Measurements from ENCODE around the gene OR2V2. TPM values are rescaled to one million over a fixed set of nuclear protein-coding genes. Genes with fewer than 3 reads are reported as not detected.

OR2V2 gene
- total and polyA plus RNA-seq, 2 donors (not counting 3 experiments of a cell fraction or from before 2014, with no cell fraction given): not detected

GRCh38 chr5:181114284-181114843, 33.0 kb upstream of the OR2V2 start:
- FAIRE-seq (no peak), DNase-seq (ENCODE audit: low read depth, low spot score) (no peak)
- no peak overlapping the region for H3K9ac ChIP-seq (replicated peaks; ENCODE audit: extremely low read depth, insufficient read depth, low read length)
- no TSS peak for BruUV-seq (replicated peaks)
- dilution Hi-C loops (cut with MboI; ENCODE audit: extremely low pct_ligation_motif_present, low sequenced_read_pairs): no loop called here
- CTCF ChIA-PET: interaction anchor here (1.3 kb wide), 1 partner anchor 14 kb away, joined by 4 read pairs; no protein-coding TSS in a partner anchor
- H3K79me2 ChIP-seq (ENCODE audit: control insufficient read depth, insufficient read depth, low read length): no peaks in the 10 kb centered on the region
- H2AFZ ChIP-seq (ENCODE audit: low read depth, low read length): peak overlapping the region; percentile 38
- TF ChIP-seq POLR2A (IDR thresholded peaks at IDR 0.05; ENCODE audit: low read depth, low read length) (no peak), CTCF (IDR thresholded peaks at IDR 0.05; ENCODE audit: extremely low read depth in 1 of 2, insufficient read depth in 1 of 2, low read depth in 1 of 2, low read length in 2 of 2) (no peak), GATA2 (IDR thresholded peaks at IDR 0.05; ENCODE audit: insufficient read depth, insufficient read length, low read depth, low read length) (no peak), EZH2 (IDR thresholded peaks at IDR 0.05; ENCODE audit: borderline replicate concordance, low read depth, low read length, severe bottlenecking) (no peak), MAX (IDR thresholded peaks at IDR 0.05; ENCODE audit: insufficient read depth, insufficient read length) (no peak), POLR2AphosphoS5 (IDR thresholded peaks at IDR 0.05; ENCODE audit: insufficient read depth, low read depth, low read length) (no peak), MYC (IDR thresholded peaks at IDR 0.05; ENCODE audit: low read depth, low read length) (no peak), FOS (IDR thresholded peaks at IDR 0.05; ENCODE audit: borderline replicate concordance, insufficient read depth, low read length) (no peak), JUN (IDR thresholded peaks at IDR 0.05; ENCODE audit: borderline replicate concordance, insufficient read depth, insufficient read length, low read depth) (no peak)
- H3K9me3 ChIP-seq (replicated peaks; ENCODE audit: control insufficient read depth, insufficient read depth, low read length): no peaks in the 10 kb centered on the region
- peaks cover 22 to 37% of the 10 kb centered on the region in 2 experiments for H3K27me3 ChIP-seq (ENCODE audit: control insufficient read depth in 2 of 2, insufficient read depth in 2 of 2, low read length in 2 of 2)
- POLR2A ChIA-PET: no interaction called here
- H3K27ac ChIP-seq (ENCODE audit: insufficient read depth, low read depth, low read length): no peak overlapping the region
- H3K4me3 ChIP-seq (replicated peaks in 1 of 3; ENCODE audit: insufficient read depth in 1 of 3, low read depth in 1 of 3, low read length in 3 of 3): no peak overlapping the region
- intact Hi-C loops (cut with micrococcal nuclease): no loop called here
- H4K20me1 ChIP-seq (replicated peaks; ENCODE audit: control insufficient read depth, extremely low read depth, insufficient read depth, low read length): no peaks in the 10 kb centered on the region
- no peak overlapping the region for H3K4me2 ChIP-seq (ENCODE audit: insufficient read depth, low read length)
- H3K36me3 ChIP-seq (ENCODE audit: control insufficient read depth in 2 of 2, extremely low read depth in 1 of 2, insufficient read depth in 2 of 2, low read length in 2 of 2): no peaks in the 10 kb centered on the region
- peaks cover 4% of the 10 kb centered on the region for H3K4me1 ChIP-seq (ENCODE audit: control insufficient read depth, extremely low read depth, insufficient read depth, low read length)
- H3K9me1 ChIP-seq (replicated peaks; ENCODE audit: control insufficient read depth, extremely low read depth, insufficient read depth, low read length): no peaks in the 10 kb centered on the region

All from endothelial cell of umbilical vein (primary cell).